Stimulated activated CD4-positive, alpha-beta T cell treated with anti-CD3 and anti-CD28 coated beads, Interleukin-1b, Interleukin-23, amount 100 ng/mL, for 48 hours (primary cell): Measurements from ENCODE around the gene CACNA1B.
"Not testable (repeated sequence)": the region's sequence is repeated elsewhere in the genome, so short reads cannot be mapped to it uniquely, and the experiment has no call there.

Experiments used
- DNase-seq: peaks from one replicate; pipeline ENCODE4 v3.0.0-alpha.2; 2020

Gene CACNA1B

DNA sequence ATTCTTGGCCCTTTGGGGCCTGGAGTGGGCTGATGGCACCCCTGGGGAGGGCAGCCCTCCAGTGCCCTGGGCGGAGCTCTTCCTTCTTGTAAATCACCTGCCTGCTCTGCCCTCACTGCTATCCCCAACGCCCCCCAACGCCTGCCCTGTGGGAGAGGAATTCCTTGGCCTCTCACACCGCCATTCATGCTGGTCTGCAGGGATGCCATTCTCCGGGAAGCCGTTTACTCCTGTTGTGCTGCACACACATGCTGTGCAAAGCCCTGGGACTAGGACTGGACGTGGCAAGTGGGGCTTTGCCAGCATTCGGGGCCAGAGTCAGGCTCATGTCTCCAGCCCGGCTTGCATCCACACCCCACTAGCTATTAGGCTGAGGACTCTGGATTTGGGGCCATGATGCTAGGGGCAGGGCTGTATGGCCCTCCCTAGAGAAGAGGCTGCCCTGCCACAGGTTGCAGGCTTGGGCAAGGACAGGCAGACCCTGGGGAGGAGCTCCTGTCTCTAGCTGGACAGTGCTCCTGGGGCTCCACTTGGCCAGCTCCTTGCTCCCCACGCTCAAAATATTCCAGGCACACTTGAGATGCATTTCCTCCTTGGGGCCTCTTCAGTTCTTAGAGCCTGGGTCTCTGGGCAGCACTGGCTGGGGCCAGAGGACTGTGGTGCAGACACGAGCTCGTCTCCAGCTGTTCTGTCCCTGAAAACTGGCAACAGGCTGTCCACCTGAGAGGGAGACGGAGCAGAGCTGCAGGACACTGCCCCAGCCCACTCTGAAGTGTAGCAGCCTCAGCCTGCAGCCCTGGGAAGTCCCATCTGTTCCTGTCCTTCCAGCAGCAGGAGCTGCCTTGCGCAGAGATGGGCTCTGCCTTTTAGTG lies 226.9 kb downstream of the CACNA1B start:
- DNase-seq, result no peak

DNA sequence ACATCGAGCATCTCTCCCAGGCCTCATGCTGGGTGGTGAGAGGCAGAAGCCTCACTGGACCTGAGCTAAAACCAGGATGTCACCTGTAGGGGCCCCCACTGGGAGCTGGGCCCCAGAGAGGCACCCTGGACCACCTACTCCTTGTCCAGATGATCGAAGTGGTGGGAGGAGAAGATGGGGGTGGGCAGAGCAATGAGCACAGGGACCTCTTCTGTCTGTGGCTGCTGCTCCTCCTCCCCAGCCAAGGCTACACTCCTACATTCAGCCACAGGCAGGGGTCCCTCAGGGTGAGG lies 227.5 kb downstream of the CACNA1B start:
- no peak for DNase-seq

GRCh38 chr9:138105561-138106505 lies 228.3 kb downstream of the CACNA1B start:
- DNase-seq, result no peak

GRCh38 chr9:138107039-138107438 lies 229.5 kb downstream of the CACNA1B start:
- not testable (repeated sequence) for DNase-seq

DNA sequence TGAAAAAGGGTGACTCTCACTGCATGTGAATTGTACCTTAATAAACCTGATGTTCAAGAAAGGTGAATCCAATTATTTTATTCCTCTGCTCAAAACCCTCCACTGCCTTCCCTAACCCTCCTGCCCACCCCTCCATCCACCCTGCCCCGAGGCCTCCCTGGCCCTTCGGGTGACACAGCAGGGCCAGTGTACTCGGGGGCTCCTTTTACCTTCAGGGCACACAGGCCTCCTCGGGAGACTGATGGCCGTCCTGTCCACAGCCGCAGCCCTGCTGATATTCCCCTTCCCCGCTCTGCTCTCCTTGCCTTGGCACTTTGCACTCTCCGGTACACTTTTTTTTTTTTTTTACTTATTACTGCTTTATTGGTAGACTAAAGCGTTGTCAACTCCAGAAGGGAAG lies 234.0 kb downstream of the CACNA1B start:
- DNase-seq, result no peak

DNA sequence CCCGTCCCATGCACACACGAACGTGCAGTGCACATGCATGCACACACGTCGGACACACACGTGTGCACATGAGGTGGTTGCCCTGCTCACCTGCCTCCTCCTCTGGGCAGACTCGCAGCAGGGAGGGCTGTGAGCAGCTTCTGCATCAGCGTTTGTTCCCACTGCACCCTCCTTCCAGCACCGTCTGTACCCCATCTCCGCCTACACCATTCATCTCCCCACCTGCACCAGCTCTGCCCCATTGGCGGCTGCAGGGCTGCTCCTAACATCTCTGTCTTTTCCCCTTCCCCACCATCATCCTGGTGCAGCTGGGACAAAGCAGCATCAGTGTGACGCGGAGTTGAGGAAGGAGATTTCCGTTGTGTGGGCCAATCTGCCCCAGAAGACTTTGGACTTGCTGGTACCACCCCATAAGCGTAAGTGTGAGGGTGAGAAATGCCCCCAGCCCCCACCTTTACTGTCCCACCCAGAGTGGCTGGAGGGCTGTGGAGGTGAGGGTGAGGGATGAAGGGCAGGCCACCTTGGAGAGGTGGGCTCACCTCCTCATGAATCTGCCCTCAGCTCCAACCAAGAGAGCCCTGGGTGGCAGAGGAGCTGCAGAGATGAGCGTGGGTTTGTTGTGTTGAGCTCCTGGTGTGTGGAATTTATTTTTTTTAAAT lies 234.6 kb downstream of the CACNA1B start:
- no peak for DNase-seq

- DNase-seq, result no peak
Measured at GRCh38 chr9:138112791-138113600, 235.4 kb downstream of the CACNA1B start.

- DNase-seq, result not testable (repeated sequence)
Measured at GRCh38 chr9:138113701-138114325, 236.2 kb downstream of the CACNA1B start.

- no peak for DNase-seq
Measured at GRCh38 chr9:138114501-138115245, 237.1 kb downstream of the CACNA1B start.

- DNase-seq, result no peak
Measured at GRCh38 chr9:138115506-138115905, 237.9 kb downstream of the CACNA1B start.

- DNase-seq, result no peak
Measured at GRCh38 chr9:138116521-138116920, 238.9 kb downstream of the CACNA1B start.

DNA sequence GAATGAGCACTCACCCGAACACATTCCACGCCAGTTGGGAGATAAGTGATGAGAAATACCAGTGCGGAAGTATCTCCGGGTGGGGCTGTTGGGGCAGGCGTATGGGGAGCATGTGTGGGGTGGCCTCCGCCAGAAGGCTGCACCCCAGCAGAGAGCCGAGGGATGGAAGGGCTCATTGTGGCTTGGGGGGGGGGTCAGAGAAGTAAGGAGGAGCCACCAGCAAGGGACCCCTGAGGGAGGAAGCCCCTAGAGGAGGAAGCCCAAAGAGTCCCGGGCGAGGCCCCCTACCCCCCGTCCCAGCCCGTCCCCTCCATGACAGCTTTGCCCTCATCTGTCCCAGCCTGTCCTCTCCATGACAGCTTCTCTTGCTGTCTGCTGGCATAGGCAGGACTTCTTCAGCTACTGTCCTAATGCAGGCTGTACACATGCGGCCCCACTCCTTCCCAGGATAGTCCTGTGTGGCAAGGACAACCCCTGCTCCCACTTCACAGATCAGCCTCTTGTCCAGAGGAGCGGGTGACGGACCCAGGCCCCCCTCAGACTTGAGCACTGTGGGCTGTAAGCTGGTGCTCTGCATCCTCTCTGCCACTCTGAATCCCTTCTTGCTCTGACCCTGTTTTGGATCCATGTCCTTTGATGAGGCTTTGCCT lies 239.6 kb downstream of the CACNA1B start:
- DNase-seq, result no peak

DNA sequence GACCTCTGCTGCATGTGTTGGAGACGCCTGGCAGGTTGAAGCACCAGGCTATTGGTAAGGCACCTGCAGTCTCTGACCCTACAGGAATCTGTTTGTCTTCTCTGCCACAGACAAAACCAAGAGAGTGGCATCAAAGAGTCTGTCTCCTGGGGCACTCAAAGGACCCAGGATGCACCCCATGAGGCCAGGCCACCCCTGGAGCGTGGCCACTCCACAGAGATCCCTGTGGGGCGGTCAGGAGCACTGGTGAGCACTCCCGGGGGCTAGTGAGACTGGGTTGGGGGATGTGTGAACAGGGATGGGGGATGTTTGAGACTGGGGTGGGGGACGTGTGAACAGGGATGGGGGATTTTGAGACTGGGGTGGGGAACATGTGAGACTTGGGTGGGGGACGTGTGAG lies 240.3 kb downstream of the CACNA1B start:
- DNase-seq, result no peak

GRCh38 chr9:138118601-138119071 lies 241.1 kb downstream of the CACNA1B start:
- no peak for DNase-seq

GRCh38 chr9:138119202-138120027 lies 241.8 kb downstream of the CACNA1B start:
- DNase-seq, result no peak

- DNase-seq, result no peak
Measured at GRCh38 chr9:138120072-138120471, 242.5 kb downstream of the CACNA1B start.

DNA sequence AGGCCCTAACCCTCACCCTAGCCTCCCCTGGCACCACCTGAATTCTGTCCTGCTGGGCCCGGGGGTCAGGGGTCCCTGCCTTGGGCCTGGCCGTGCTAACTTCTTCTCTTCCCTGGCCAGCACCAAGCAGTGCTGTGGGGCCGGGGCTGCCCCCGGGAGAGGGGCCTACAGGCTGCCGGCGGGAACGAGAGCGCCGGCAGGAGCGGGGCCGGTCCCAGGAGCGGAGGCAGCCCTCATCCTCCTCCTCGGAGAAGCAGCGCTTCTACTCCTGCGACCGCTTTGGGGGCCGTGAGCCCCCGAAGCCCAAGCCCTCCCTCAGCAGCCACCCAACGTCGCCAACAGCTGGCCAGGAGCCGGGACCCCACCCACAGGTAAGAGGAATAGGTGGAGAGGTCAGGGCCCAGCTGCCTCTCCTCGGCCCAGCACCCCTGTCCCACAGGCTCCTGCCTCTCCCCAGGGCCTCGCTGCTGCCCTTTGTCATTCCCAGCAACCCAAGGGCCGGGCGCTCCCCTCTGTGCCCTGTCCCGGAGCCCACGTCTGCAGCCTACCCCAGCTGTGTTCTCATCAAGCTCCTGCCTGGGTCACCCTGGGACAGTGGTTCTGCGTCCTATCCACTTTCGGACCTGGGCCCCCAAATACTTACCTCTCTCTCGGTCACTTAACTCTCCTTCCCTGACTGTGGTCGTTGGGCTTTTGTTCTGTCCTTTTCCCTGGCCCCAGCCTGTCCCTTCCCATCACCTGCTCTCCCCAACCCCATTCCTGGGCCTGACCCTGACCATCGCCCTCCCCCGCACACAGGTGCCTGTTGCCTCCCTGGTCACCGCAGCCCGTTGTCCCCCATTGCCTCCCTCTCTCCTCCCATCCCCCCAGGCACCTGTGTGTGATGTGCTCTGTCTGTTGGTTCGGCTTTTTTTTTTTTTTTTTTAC lies 243.2 kb downstream of the CACNA1B start:
- no peak for DNase-seq

DNA sequence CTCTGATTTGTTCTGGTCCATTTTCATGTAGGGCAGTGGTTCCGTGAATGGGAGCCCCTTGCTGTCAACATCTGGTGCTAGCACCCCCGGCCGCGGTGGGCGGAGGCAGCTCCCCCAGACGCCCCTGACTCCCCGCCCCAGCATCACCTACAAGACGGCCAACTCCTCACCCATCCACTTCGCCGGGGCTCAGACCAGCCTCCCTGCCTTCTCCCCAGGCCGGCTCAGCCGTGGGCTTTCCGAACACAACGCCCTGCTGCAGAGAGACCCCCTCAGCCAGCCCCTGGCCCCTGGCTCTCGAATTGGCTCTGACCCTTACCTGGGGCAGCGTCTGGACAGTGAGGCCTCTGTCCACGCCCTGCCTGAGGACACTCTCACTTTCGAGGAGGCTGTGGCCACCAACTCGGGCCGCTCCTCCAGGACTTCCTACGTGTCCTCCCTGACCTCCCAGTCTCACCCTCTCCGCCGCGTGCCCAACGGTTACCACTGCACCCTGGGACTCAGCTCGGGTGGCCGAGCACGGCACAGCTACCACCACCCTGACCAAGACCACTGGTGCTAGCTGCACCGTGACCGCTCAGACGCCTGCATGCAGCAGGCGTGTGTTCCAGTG lies 244.0 kb downstream of the CACNA1B start:
- no peak for DNase-seq
